GM18951 (cell line): ENCODE data around the gene CNPPD1.
"Not testable (repeated sequence)": the region's sequence is repeated elsewhere in the genome, so short reads cannot be mapped to it uniquely, and the experiment has no call there.

Source experiments
- POLR2A ChIP-seq: IDR thresholded peaks from 4 replicates; pipeline ENCODE4 v1.6.1; 2011; ENCODE audit warnings: mild to moderate bottlenecking; ENCODE audit not compliant: insufficient read length, insufficient read depth; ENCODE audit errors: extremely low read depth
- in situ Hi-C: fragments of 300-500 bp; cut with MboI; formaldehyde crosslinking; loops from one replicate; pipeline ENCODE4 v1.12.0; 2022; ENCODE audit warnings: low sequenced_read_pairs, mixed read lengths, inconsistent platforms; ENCODE audit not compliant: unreplicated experiment

CNPPD1 gene

GRCh38 chr2:219204425-219205164, 27.9 kb upstream of the CNPPD1 start:
- in situ Hi-C loops: no loop called here
- TF ChIP-seq POLR2A: no peak

- in situ Hi-C loops: not testable (repeated sequence)
Observed at GRCh38 chr2:219201331-219201730, 24.6 kb upstream of the CNPPD1 start.

- in situ Hi-C loops: not testable (repeated sequence)
Observed at GRCh38 chr2:219200502-219201326, 24.0 kb upstream of the CNPPD1 start.

DNA sequence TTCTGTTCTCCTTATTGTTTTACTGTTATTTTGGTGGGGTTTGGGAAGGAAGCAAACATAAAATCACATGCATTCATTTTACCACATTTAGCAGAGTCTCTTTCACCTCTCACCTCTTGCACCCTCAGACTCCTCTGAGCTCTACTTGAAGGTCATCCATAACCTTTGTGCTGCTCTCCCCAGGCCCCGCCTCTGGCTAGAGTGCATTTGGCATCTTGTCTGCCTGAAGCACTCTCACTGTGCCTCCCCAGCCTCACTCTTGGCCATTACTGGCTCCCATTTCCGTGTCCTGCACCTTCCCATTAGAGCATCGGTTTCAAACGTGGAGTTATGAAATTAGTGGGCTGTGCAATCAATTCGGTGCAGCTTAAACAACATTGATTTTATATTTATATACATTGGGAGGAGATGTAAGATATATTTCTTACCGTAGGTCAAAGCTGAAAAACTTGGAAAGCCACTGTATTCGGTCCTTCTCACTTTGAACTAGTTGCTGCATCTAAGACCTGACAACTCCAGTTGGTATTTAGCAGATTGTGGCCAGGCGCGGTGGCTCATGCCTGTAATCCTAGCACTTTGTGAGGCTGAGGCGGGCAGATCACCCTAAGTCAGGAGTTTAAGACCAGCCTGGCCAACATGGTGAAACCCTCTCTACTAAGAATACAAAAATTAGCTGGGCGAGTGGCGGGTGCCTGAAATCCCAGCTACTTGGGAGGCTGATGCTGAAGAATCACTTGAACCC, 22.9 kb upstream of the CNPPD1 start:
- in situ Hi-C loops: no loop called here
- no peak for TF ChIP-seq POLR2A

DNA sequence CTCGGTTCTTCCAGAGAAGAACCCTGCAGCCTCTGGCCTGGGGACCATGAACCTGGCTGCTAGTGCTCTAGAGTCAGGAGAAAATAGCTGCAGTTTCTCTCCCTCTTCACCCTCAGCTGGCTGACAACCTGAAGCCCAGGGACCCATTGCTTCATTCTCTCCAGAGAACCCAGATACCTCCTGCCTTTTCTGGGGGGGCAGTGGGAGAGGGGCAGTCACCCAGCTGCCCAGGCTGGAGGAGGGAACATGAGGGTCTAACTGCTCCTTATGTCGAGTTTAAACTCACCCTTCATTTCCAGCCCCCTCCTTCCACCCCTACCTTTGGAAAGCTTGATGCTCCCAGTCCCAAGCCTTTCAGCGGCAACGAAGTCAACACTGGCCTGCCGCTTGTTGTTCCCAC, 22.2 kb upstream of the CNPPD1 start:
- in situ Hi-C loops: no loop called here

GRCh38 chr2:219197388-219197787, 20.7 kb upstream of the CNPPD1 start:
- TF ChIP-seq POLR2A: no peak
- in situ Hi-C loops: no loop called here

More for the DNA sequence above, 22.2 kb upstream of the CNPPD1 start:
- TF ChIP-seq POLR2A: no peak

DNA sequence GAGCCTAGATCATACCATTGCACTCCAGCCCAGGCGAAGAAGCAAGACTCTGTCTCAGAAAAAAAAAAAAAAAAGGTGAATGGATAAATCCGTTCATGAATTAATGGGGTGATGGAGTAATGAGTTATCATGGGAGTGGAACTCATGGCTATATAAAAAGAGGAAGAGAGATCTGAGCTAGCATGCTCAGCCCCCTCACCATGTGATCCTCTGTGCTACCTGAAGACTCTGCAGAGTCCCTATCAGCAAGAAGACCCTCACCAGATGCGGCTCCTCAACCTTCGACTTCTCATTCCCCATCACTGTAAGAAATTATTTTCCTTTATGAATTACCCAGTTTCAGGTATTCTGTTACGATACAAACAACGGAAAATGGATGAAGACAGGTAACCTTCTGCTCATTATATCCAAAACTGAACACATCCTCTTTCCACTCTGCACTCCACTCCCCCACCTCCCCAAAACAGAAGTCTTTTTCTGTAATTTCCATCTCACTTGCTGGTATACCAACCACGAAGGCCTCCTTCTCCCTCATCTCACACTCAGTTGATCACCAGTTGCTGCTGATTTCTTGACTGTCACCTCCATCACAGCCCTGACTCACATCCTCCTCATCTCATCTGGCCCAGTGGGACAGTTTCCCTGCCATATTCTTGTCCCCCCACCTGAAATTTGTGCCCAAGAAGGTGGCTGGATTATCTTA, 10.2 kb upstream of the CNPPD1 start:
- TF ChIP-seq POLR2A: no peak
- in situ Hi-C loops: no loop called here

DNA sequence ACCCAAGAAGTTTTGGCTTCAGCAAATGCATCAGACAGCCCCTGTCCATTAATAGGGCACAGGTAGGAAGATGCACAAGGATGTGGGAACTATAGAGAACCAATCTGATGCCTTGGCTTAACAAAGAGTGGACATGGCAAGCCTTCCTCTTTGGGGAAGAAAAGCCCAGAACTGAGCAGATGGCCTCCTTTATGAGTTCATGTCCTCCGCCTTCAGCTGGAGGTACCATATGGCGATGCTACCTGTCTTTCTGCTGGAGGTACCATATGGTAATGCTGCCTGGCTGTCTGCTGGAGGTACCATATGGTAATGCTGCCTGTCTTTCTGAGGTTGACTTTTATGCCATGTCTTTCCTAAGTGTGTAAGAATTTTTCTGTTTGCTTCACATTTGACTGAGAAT, 7.4 kb upstream of the CNPPD1 start:
- in situ Hi-C loops: no loop called here
- TF ChIP-seq POLR2A: no peak

GRCh38 chr2:219183151-219183772, 6.5 kb upstream of the CNPPD1 start:
- in situ Hi-C loops: no loop called here
- TF ChIP-seq POLR2A: no peak

DNA sequence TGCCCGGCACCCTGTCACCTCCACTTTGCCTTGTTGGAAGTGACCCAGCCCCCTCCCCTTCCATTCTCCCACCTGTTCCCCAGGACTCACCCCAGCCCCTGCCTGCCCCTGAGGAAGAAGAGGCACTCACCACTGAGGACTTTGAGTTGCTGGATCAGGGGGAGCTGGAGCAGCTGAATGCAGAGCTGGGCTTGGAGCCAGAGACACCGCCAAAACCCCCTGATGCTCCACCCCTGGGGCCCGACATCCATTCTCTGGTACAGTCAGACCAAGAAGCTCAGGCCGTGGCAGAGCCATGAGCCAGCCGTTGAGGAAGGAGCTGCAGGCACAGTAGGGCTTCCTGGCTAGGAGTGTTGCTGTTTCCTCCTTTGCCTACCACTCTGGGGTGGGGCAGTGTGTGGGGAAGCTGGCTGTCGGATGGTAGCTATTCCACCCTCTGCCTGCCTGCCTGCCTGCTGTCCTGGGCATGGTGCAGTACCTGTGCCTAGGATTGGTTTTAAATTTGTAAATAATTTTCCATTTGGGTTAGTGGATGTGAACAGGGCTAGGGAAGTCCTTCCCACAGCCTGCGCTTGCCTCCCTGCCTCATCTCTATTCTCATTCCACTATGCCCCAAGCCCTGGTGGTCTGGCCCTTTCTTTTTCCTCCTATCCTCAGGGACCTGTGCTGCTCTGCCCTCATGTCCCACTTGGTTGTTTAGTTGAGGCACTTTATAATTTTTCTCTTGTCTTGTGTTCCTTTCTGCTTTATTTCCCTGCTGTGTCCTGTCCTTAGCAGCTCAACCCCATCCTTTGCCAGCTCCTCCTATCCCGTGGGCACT, 5.8 kb upstream of the CNPPD1 start:
- TF ChIP-seq POLR2A: no peak
- in situ Hi-C loops: no loop called here

DNA sequence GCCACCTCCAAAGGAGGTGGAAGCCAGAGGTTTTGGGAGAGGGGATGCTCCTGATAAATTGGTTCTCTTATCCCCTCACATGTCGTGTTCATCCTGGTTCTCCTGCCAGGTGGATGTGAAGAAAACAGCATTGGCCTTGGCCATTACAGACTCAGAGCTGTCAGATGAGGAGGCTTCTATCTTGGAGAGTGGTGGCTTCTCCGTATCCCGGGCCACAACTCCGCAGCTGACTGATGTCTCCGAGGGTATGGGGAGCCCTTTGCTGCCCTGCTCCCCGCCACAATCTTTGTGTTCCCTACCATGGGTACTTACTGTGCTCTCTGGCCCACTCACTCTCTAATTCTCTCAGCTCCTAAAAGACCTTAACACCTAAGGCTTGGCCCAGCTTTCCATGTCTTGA, 4.8 kb upstream of the CNPPD1 start:
- TF ChIP-seq POLR2A: no peak
- in situ Hi-C loops: no loop called here

DNA sequence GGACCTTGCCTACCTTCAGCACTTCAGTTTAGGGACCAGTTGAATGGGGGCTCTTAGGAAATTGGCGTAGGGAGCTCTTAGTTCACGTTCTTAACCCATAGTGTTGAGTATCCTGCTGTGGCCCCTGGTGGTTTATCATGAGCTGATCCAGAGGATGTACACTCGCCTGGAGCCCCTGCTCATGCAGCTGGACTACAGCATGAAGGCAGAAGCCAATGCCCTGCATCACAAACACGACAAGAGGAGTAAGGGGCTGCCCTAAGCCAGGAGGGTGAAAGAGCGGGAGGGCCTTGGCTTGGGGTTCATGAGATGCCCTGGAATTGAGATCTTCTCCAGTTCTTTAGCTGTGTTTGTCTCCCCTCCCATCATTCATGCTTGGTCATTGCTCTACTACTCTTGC, 4.2 kb upstream of the CNPPD1 start:
- no peak for TF ChIP-seq POLR2A
- in situ Hi-C loops: no loop called here
